Neuronal stem cell (in vitro differentiated cells): ENCODE data around the gene AFP.

Experiments used
- DNase-seq: peaks from one replicate; pipeline ENCODE4 v3.0.0-alpha.2; 2013; ENCODE audit warnings: low spot score
- H2AFZ ChIP-seq: one replicate; pipeline ENCODE4 v1.6.1; 2013; ENCODE audit warnings: mild to moderate bottlenecking, low read length, inconsistent platforms
- H2AK5ac ChIP-seq: 2 replicates; pipeline ENCODE4 v1.6.1; 2013; ENCODE audit warnings: low read depth, mild to moderate bottlenecking, inconsistent platforms, low read length, moderate library complexity, mixed read lengths
- H2BK120ac ChIP-seq: 2 replicates; pipeline ENCODE4 v1.6.1; 2013; ENCODE audit warnings: low read depth, mild to moderate bottlenecking, inconsistent platforms, low read length, moderate library complexity, mixed read lengths
- H2BK12ac ChIP-seq: one replicate; pipeline ENCODE4 v1.6.1; 2013; ENCODE audit warnings: low read length, inconsistent platforms
- H2BK15ac ChIP-seq: 2 replicates; pipeline ENCODE4 v1.6.1; 2013; ENCODE audit warnings: mild to moderate bottlenecking, low read length, inconsistent platforms, mixed read lengths
- H2BK5ac ChIP-seq: one replicate; pipeline ENCODE4 v1.6.1; 2013; ENCODE audit warnings: inconsistent platforms, mild to moderate bottlenecking, low read length, moderate library complexity
- H3K14ac ChIP-seq: one replicate; pipeline ENCODE4 v1.6.1; 2013; ENCODE audit warnings: low read length, inconsistent platforms
- H3K18ac ChIP-seq: 2 replicates; pipeline ENCODE4 v1.6.1; 2013; ENCODE audit warnings: low read length, inconsistent platforms
- H3K23ac ChIP-seq: 2 replicates; pipeline ENCODE4 v1.6.1; 2013; ENCODE audit warnings: low read depth, mild to moderate bottlenecking, mixed read lengths, low read length, inconsistent platforms; ENCODE audit not compliant: poor library complexity
- H3K27ac ChIP-seq: replicated peaks from 3 replicates; pipeline ENCODE4 v1.5.1; 2013; ENCODE audit warnings: low read length, inconsistent platforms
- H3K27me3 ChIP-seq, 3 experiments: 2 replicates each; pipeline ENCODE4 v1.6.1; 2013; ENCODE audit warnings: low read length in 3 of 3, mild to moderate bottlenecking in 2 of 3, inconsistent platforms in 1 of 3, low read depth in 1 of 3, mixed read lengths in 1 of 3, moderate library complexity in 1 of 3; ENCODE audit not compliant: control insufficient read depth in 3 of 3, insufficient read depth in 3 of 3
- H3K36me3 ChIP-seq, 2 donors: replicated peaks in 1 of 2; 2 replicates each; pipeline ENCODE4 v1.6.1; 2013; ENCODE audit warnings: low read length in 2 of 2; ENCODE audit not compliant: control insufficient read depth in 2 of 2, insufficient read depth in 2 of 2
- H3K4ac ChIP-seq: 2 replicates; pipeline ENCODE4 v1.6.1; 2013; ENCODE audit warnings: inconsistent platforms, mild to moderate bottlenecking, low read length, moderate library complexity
- H3K4me1 ChIP-seq, 2 donors: 1 replicate in 1 of 2; 2 replicates in 1 of 2; pipeline ENCODE4 v1.6.1; 2013; ENCODE audit warnings: low read length in 2 of 2, low read depth in 1 of 2; ENCODE audit not compliant: control insufficient read depth in 2 of 2, insufficient read depth in 1 of 2
- H3K4me2 ChIP-seq: one replicate; pipeline ENCODE4 v1.6.1; 2013; ENCODE audit warnings: mild to moderate bottlenecking, low read length, inconsistent platforms; ENCODE audit not compliant: insufficient read depth, poor library complexity, severe bottlenecking
- H3K4me3 ChIP-seq, 2 donors: 2 replicates each; pipeline ENCODE4 v1.5.1; 2013; ENCODE audit warnings: low read length in 2 of 2, mild to moderate bottlenecking in 2 of 2, inconsistent platforms in 1 of 2, moderate library complexity in 1 of 2
- H3K79me1 ChIP-seq: one replicate; pipeline ENCODE4 v1.6.1; 2013; ENCODE audit warnings: low read depth, mild to moderate bottlenecking, inconsistent platforms, low read length, moderate library complexity
- H3K9ac ChIP-seq: one replicate; pipeline ENCODE4 v1.6.1; 2013; ENCODE audit warnings: mild to moderate bottlenecking, low read depth, low read length, inconsistent platforms; ENCODE audit not compliant: poor library complexity
- H3K9me3 ChIP-seq, 2 donors: replicated peaks in 1 of 2; 2 replicates each; pipeline versions ENCODE3 to v1.6.1; 2013; ENCODE audit warnings: low read length in 2 of 2, mild to moderate bottlenecking in 2 of 2, inconsistent platforms in 1 of 2, low read depth in 1 of 2, mixed read lengths in 1 of 2, moderate library complexity in 1 of 2; ENCODE audit not compliant: control insufficient read depth in 2 of 2, insufficient read depth in 1 of 2
- H4K8ac ChIP-seq: one replicate; pipeline ENCODE4 v1.6.1; 2013; ENCODE audit warnings: low read depth, mild to moderate bottlenecking, inconsistent platforms, low read length, moderate library complexity
- H4K91ac ChIP-seq: one replicate; pipeline ENCODE4 v1.6.1; 2013; ENCODE audit warnings: low read length, low read depth, mild to moderate bottlenecking, inconsistent platforms; ENCODE audit not compliant: poor library complexity
- WGBS, 2 donors: extraction: QIAGEN DNeasy Blood & Tissue Kit; methylation state at CpG; one replicate each; pipeline ENCODE4 v1.1.7; 2013; ENCODE audit warnings: missing lambda C conversion rate in 2 of 2, mixed read lengths in 1 of 2; ENCODE audit not compliant: insufficient read length in 2 of 2, insufficient replicate concordance in 1 of 2; ENCODE audit errors: extremely low coverage in 2 of 2; 5-methylcytosine and 5-hydroxymethylcytosine counted together

AFP gene

DNA sequence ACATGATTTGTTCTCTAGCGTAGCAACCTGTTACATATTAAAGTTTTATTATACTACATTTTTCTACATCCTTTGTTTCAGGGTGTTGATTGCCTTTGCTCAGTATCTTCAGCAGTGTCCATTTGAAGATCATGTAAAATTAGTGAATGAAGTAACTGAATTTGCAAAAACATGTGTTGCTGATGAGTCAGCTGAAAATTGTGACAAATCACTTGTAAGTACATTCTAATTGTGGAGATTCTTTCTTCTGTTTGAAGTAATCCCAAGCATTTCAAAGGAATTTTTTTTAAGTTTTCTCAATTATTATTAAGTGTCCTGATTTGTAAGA is 29.5 kb upstream of the AFP start:
- Histone ChIP-seq H3K4me2 (no peak overlapping the region), H3K9me3 (no peaks in the 10 kb centered on the region), H3K14ac (no peak overlapping the region), H2AFZ (no peak overlapping the region), H3K27me3 (no peaks in the 10 kb centered on the region), H3K79me1 (no peaks in the 10 kb centered on the region), H4K8ac (no peak overlapping the region), H3K36me3 (no peaks in the 10 kb centered on the region), H2BK15ac (no peak overlapping the region), H2BK5ac (no peak overlapping the region), H3K23ac (no peak overlapping the region), H3K4ac (no peak overlapping the region), H3K4me3 (no peak overlapping the region), H2BK12ac (no peak overlapping the region), H2BK120ac (no peak overlapping the region), H3K27ac (no peak overlapping the region), H3K18ac (no peak overlapping the region), H4K91ac (no peak overlapping the region), H2AK5ac (no peak overlapping the region), H3K4me1 (no peaks in the 10 kb centered on the region), H3K9ac (no peak overlapping the region)
- no peak for DNase-seq
- no CpG with 5 or more reads among the region's 1 CpG for WGBS, 2 donors

DNA sequence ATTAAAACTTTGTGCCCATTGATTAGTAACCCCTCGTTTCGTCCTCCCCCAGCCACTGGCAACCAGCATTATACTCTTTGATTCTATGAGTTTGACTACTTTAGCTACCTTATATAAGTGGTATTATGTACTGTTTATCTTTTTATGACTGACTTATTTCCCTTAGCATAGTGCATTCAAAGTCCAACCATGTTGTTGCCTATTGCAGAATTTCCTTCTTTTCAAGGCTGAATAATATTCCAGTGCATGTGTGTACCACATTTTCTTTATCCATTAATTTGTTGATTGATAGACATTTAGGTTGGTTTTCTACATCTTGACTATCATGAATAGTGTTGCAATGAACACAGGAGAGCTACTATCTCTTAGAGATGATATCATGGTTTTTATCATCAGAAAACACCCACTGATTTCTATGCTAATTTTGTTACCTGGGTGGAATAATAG is 28.8 kb upstream of the AFP start:
- Histone ChIP-seq H3K4me2 (no peak overlapping the region), H3K9me3 (no peaks in the 10 kb centered on the region), H3K4ac (no peak overlapping the region), H3K36me3 (no peaks in the 10 kb centered on the region), H3K23ac (no peak overlapping the region), H4K91ac (no peak overlapping the region), H3K79me1 (no peaks in the 10 kb centered on the region), H3K4me1 (no peaks in the 10 kb centered on the region), H3K14ac (no peak overlapping the region), H2BK120ac (no peak overlapping the region), H3K4me3 (no peak overlapping the region), H2AK5ac (no peak overlapping the region), H3K27ac (no peak overlapping the region), H3K18ac (no peak overlapping the region), H2BK12ac (no peak overlapping the region), H3K9ac (no peak overlapping the region), H3K27me3 (no peaks in the 10 kb centered on the region), H4K8ac (no peak overlapping the region), H2BK5ac (no peak overlapping the region), H2AFZ (no peak overlapping the region), H2BK15ac (no peak overlapping the region)
- no peak for DNase-seq
- no CpG with 5 or more reads among the region's 2 CpGs for WGBS, 2 donors

DNA sequence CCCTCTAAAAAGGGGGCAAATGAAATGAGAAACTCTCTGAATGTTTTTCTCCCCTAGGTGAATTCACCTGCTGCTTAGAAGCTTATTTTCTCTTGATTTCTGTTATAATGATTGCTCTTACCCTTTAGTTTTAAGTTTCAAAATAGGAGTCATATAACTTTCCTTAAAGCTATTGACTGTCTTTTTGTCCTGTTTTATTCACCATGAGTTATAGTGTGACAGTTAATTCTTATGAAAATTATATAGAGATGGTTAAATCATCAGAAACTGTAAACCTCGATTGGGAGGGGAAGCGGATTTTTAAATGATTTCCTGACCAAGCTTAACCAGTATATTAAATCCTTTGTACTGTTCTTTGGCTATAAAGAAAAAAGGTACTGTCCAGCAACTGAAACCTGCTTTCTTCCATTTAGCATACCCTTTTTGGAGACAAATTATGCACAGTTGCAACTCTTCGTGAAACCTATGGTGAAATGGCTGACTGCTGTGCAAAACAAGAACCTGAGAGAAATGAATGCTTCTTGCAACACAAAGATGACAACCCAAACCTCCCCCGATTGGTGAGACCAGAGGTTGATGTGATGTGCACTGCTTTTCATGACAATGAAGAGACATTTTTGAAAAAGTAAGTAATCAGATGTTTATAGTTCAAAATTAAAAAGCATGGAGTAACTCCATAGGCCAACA is 27.7 kb upstream of the AFP start:
- no peaks in the 10 kb centered on the region for H3K4me1 ChIP-seq
- no peak overlapping the region for H2AFZ ChIP-seq
- no peaks in the 10 kb centered on the region for H3K9me3 ChIP-seq
- H3K4ac ChIP-seq = no peak overlapping the region
- H3K18ac ChIP-seq = no peak overlapping the region
- no peak overlapping the region for H2AK5ac ChIP-seq
- H3K4me3 ChIP-seq = no peak overlapping the region
- no peaks in the 10 kb centered on the region for H3K27me3 ChIP-seq
- no peak overlapping the region for H4K91ac ChIP-seq
- H3K36me3 ChIP-seq = no peaks in the 10 kb centered on the region
- no CpG with 5 or more reads among the region's 4 CpGs for WGBS, 2 donors
- H3K14ac ChIP-seq = no peak overlapping the region
- no peak overlapping the region for H2BK12ac ChIP-seq
- no peak overlapping the region for H2BK5ac ChIP-seq
- H3K9ac ChIP-seq = no peak overlapping the region
- no peaks in the 10 kb centered on the region for H3K79me1 ChIP-seq
- H3K4me2 ChIP-seq = no peak overlapping the region
- no peak overlapping the region for H3K27ac ChIP-seq
- DNase-seq = no peak
- H2BK15ac ChIP-seq = no peak overlapping the region
- no peak overlapping the region for H3K23ac ChIP-seq
- no peak overlapping the region for H4K8ac ChIP-seq
- H2BK120ac ChIP-seq = no peak overlapping the region

DNA sequence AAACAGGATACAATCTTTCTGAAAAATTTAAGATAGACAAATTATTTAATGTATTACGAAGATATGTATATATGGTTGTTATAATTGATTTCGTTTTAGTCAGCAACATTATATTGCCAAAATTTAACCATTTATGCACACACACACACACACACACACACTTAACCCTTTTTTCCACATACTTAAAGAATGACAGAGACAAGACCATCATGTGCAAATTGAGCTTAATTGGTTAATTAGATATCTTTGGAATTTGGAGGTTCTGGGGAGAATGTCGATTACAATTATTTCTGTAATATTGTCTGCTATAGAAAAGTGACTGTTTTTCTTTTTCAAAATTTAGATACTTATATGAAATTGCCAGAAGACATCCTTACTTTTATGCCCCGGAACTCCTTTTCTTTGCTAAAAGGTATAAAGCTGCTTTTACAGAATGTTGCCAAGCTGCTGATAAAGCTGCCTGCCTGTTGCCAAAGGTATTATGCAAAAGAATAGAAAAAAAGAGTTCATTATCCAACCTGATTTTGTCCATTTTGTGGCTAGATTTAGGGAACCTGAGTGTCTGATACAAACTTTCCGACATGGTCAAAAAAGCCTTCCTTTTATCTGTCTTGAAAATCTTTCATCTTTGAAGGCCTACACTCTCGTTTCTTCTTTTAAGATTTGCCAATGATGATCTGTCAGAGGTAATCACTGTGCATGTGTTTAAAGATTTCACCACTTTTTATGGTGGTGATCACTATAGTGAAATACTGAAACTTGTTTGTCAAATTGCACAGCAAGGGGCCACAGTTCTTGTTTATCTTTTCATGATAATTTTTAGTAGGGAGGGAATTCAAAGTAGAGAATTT is 26.8 kb upstream of the AFP start:
- Histone ChIP-seq H3K14ac (no peak overlapping the region), H2AFZ (no peak overlapping the region), H4K91ac (no peak overlapping the region), H3K4ac (no peak overlapping the region), H3K27ac (no peak overlapping the region), H2BK15ac (no peak overlapping the region), H3K23ac (no peak overlapping the region), H3K9ac (no peak overlapping the region), H3K4me3 (no peak overlapping the region), H2BK12ac (no peak overlapping the region), H2AK5ac (no peak overlapping the region), H3K27me3 (no peaks in the 10 kb centered on the region), H3K18ac (no peak overlapping the region), H2BK5ac (no peak overlapping the region), H3K9me3 (no peaks in the 10 kb centered on the region), H3K79me1 (no peaks in the 10 kb centered on the region), H4K8ac (no peak overlapping the region), H3K36me3 (no peaks in the 10 kb centered on the region), H3K4me2 (no peak overlapping the region), H2BK120ac (no peak overlapping the region), H3K4me1 (no peaks in the 10 kb centered on the region)
- WGBS, 2 donors = 100% methylated on average over 1 of the region's 6 CpGs; no CpG with 5 or more reads in 1 of the 2 donors
- DNase-seq = no peak
